GM12874 (cell line): ENCODE results near the gene MAPKBP1.

Experiments
- CTCF ChIP-seq: IDR thresholded peaks from 2 replicates; pipeline ENCODE4 v1.5.1; 2011; ENCODE audit warnings: low read depth, mild to moderate bottlenecking, control low read depth, low read length, moderate library complexity; ENCODE audit not compliant: insufficient read depth

Gene MAPKBP1

GRCh38 chr15:41852736-41853590 lies 78.7 kb downstream of the MAPKBP1 start:
- TF ChIP-seq CTCF, result no peak

- no peak for TF ChIP-seq CTCF
These were observed 79.5 kb downstream of the MAPKBP1 start for GRCh38 chr15:41853831-41854230.

- TF ChIP-seq CTCF, result no peak
These were observed 80.2 kb downstream of the MAPKBP1 start for GRCh38 chr15:41854443-41854842.

GRCh38 chr15:41855261-41855961 lies 81.1 kb downstream of the MAPKBP1 start:
- TF ChIP-seq CTCF, result no peak

- no peak for TF ChIP-seq CTCF
These were observed 82.0 kb downstream of the MAPKBP1 start for GRCh38 chr15:41856262-41856661.

GRCh38 chr15:41856716-41857115 lies 82.4 kb downstream of the MAPKBP1 start:
- no peak for TF ChIP-seq CTCF

GRCh38 chr15:41857316-41857715 lies 83.0 kb downstream of the MAPKBP1 start:
- no peak for TF ChIP-seq CTCF
